ENCODE data around the gene HHIPL1.

Gene HHIPL1

GRCh38 chr14:99700379-99700778 is 55.5 kb downstream of the HHIPL1 start:
- TF ChIP-seq, protein P1, sequence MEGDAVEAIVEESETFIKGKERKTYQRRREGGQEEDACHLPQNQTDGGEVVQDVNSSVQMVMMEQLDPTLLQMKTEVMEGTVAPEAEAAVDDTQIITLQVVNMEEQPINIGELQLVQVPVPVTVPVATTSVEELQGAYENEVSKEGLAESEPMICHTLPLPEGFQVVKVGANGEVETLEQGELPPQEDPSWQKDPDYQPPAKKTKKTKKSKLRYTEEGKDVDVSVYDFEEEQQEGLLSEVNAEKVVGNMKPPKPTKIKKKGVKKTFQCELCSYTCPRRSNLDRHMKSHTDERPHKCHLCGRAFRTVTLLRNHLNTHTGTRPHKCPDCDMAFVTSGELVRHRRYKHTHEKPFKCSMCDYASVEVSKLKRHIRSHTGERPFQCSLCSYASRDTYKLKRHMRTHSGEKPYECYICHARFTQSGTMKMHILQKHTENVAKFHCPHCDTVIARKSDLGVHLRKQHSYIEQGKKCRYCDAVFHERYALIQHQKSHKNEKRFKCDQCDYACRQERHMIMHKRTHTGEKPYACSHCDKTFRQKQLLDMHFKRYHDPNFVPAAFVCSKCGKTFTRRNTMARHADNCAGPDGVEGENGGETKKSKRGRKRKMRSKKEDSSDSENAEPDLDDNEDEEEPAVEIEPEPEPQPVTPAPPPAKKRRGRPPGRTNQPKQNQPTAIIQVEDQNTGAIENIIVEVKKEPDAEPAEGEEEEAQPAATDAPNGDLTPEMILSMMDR (IDR thresholded peaks at IDR 0.05; ENCODE audit: insufficient read depth, missing control alignments), result no peak
- no peak for FAIRE-seq
- DNase-seq (ENCODE audit: insufficient read length, low spot score), result no peak

GRCh38 chr14:99701260-99701659 is 56.3 kb downstream of the HHIPL1 start:
- TF ChIP-seq, protein P1 (IDR thresholded peaks at IDR 0.05; ENCODE audit: insufficient read depth, missing control alignments), result no peak
- FAIRE-seq (no peak), DNase-seq (ENCODE audit: insufficient read length, low spot score) (no peak)

DNA sequence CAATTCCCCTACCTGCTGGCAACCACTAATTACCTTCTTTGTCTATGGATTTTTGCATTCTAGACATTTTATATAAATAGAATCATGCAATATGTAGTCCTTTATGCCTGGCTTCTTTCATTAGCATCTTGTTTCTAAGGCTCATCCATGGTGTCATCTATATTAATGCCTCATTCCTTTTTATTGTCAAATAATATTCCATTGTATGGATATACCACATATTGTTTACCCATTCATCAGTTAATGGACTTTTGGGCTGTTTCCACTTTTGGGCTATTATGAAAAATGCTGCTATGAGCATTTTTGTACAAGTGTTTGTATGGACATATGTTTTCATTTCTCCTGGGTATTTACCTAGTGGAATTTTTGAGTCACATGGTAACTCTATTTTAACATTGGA is 57.2 kb downstream of the HHIPL1 start:
- DNase-seq (ENCODE audit: insufficient read length, low spot score) (no peak), FAIRE-seq (no peak)
- TF ChIP-seq, protein P1 (IDR thresholded peaks at IDR 0.05; ENCODE audit: insufficient read depth, missing control alignments), result no peak

DNA sequence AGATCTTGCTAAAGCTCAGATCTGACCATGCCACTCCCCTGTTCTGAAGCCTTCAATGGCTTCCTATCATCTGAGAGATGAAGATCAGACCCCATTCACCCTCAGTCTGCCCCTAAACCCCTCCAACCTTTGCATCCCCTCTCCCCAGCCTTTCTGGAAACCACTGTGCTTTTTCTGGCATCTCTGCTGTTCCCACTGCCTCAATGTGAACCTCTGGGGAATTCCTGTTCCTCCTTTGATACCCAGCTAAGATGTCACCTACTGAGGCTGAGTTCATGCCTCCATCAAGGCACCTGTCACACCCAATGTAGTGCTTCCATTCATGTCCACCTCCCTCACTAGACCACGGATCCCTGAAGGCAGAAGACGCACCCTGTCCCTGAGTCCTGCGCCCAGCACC is 58.5 kb downstream of the HHIPL1 start:
- DNase-seq (ENCODE audit: insufficient read length, low spot score), result no peak
- FAIRE-seq, result no peak
- TF ChIP-seq, protein P1 (IDR thresholded peaks at IDR 0.05; ENCODE audit: insufficient read depth, missing control alignments), result no peak

DNA sequence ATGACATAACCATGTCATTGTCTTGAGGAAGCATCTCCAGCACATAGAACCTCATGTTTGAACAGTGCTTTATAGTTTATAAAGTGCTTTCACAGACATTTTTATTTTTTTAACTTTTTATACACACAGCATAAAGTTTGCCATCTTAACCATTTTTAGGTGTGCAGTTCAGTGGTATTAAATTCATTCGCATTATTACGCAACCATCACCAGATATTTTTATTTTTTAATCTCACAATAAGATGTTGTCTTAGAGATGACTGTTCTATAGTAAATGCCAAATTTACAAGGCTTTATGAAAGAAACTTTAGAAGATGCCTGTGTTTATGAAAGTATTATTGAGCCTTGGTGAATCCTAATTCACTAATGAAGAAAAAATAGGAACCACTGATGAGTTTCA is 59.1 kb downstream of the HHIPL1 start:
- TF ChIP-seq, protein P1 (IDR thresholded peaks at IDR 0.05; ENCODE audit: insufficient read depth, missing control alignments), result no peak
- no peak for FAIRE-seq
- no peak for DNase-seq (ENCODE audit: insufficient read length, low spot score)

DNA sequence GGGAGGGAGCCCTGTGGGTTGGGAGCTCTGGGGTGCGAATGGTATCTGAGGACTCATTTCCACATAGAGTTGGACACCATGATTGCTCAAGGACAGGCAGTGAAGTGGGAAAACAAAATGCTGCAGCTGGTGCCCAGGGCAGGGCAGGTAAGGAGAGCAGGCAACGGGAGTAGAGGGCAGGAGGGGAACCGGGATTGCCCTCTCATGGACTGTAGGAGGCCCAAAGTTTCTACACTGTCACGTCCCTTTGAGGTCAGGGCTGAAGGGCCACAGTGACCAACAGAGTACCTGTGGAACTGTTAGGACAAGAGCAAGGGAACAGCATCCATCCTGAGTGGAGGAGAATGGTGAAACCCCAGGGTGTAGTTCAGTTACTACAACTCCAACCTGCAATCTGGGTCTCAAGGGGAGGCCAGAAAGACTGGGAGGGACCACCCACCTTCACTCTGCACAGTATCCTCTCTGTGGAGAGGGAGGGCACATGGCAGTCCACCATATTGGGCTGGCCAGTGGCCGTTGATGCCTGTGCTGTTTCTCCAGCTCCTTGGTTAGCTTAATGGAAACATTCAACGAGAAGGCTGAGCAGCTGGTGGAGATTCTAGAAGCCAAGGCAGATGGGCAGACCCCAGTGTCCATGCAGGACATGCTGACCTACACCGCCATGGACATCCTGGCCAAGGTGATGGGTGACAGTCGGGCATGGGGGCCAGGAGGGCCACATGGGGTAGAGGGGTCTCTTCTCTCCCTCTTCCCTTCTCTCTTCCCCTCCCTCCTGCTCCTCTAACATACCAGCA is 61.4 kb downstream of the HHIPL1 start:
- FAIRE-seq (no peak), DNase-seq (ENCODE audit: insufficient read length, low spot score) (no peak)
- TF ChIP-seq, protein P1 (IDR thresholded peaks at IDR 0.05; ENCODE audit: insufficient read depth, missing control alignments), result no peak

- no peak for FAIRE-seq
- TF ChIP-seq, protein P1 (IDR thresholded peaks at IDR 0.05; ENCODE audit: insufficient read depth, missing control alignments), result no peak
- no peak for DNase-seq (ENCODE audit: insufficient read length, low spot score)
These were observed 62.5 kb downstream of the HHIPL1 start for GRCh38 chr14:99707420-99707819.
